ENCODE data around the gene DNER. TPM values are rescaled to one million over a fixed set of nuclear protein-coding genes. Genes with fewer than 3 reads are reported as not detected.

DNER gene
- total and polyA plus RNA-seq, 2 donors (not counting 1 experiment from before 2014, with no cell fraction given), result not detected

DNA sequence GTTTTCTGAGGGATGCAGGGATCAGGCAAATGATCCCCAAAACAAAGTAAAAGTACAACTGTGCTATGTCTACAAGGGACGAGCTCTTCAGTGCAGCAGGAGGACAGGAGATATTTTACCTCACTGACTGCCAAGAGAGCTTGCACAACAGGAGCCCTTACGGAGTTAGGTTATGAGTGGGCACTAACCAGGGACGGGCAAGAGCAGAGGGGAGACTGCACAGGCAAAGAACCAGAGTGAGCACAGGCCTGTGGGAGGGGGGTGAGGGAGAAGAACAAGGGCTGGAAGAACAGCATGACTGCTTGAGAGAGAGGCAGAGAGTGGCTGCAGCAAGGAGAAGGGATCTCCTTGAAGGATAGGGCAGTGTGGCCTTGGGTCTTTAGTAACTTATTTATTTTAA, 342.1 kb downstream of the DNER start:
- Histone ChIP-seq H3K9me3 (ENCODE audit: control extremely low read depth in 1 of 3, control insufficient read depth in 2 of 3, insufficient read depth in 1 of 3, low read length in 2 of 3) (peaks cover 0 to 3% (median 0%) of the 10 kb centered on the region in 3 donors), H3K79me2 (ENCODE audit: control insufficient read depth, insufficient read depth, low read length) (no peaks in the 10 kb centered on the region), H3K36me3 (replicated peaks in 1 of 2; ENCODE audit: control extremely low read depth in 1 of 2, control insufficient read depth in 1 of 2, extremely low read depth in 1 of 2, insufficient read depth in 2 of 2, low read length in 1 of 2) (no peaks in the 10 kb centered on the region), H3K4me1 (ENCODE audit: control insufficient read depth in 2 of 2, insufficient read depth in 2 of 2, low read length in 2 of 2) (no peaks in the 10 kb centered on the region), H2AFZ (ENCODE audit: insufficient read depth, low read depth, low read length, poor library complexity, severe bottlenecking) (no peak overlapping the region), H3K27me3 (replicated peaks in 1 of 4; ENCODE audit: control extremely low read depth in 1 of 4, control insufficient read depth in 3 of 4, insufficient read depth in 4 of 4, low read length in 3 of 4) (no peaks in the 10 kb centered on the region), H3K4me3 (ENCODE audit: control extremely low read depth in 1 of 5, extremely low read depth in 1 of 5, insufficient read depth in 1 of 5, low read depth in 2 of 5, low read length in 4 of 5) (no peak overlapping the region), H3K27ac (ENCODE audit: low read length in 2 of 2) (no peak overlapping the region), H4K20me1 (ENCODE audit: control insufficient read depth, insufficient read depth, low read length, poor library complexity, severe bottlenecking) (no peaks in the 10 kb centered on the region), H3K9ac (ENCODE audit: low read length) (no peak overlapping the region), H3K4me2 (replicated peaks; ENCODE audit: low read depth, low read length, poor library complexity, severe bottlenecking) (no peak overlapping the region)
- no peaks in the 10 kb centered on the region for H3K9me3 Mint-ChIP-seq (ENCODE audit: insufficient read depth)
- H3K4me1 Mint-ChIP-seq, result no peaks in the 10 kb centered on the region
- ATAC-seq (ENCODE audit: low read depth) (no peak), DNase-seq (no peak)
- ChIA-PET POLR2A (no interaction called here), CTCF (no interaction called here)
- no peak for TF ChIP-seq EZH2 (IDR thresholded peaks at IDR 0.05; ENCODE audit: borderline replicate concordance, insufficient read depth, low read depth, low read length, poor library complexity, severe bottlenecking)
- TF ChIP-seq, protein P1, sequence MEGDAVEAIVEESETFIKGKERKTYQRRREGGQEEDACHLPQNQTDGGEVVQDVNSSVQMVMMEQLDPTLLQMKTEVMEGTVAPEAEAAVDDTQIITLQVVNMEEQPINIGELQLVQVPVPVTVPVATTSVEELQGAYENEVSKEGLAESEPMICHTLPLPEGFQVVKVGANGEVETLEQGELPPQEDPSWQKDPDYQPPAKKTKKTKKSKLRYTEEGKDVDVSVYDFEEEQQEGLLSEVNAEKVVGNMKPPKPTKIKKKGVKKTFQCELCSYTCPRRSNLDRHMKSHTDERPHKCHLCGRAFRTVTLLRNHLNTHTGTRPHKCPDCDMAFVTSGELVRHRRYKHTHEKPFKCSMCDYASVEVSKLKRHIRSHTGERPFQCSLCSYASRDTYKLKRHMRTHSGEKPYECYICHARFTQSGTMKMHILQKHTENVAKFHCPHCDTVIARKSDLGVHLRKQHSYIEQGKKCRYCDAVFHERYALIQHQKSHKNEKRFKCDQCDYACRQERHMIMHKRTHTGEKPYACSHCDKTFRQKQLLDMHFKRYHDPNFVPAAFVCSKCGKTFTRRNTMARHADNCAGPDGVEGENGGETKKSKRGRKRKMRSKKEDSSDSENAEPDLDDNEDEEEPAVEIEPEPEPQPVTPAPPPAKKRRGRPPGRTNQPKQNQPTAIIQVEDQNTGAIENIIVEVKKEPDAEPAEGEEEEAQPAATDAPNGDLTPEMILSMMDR (IDR thresholded peaks at IDR 0.05), result no peak
- 89% methylated on average over 2 of the region's 3 CpGs for WGBS (ENCODE audit: insufficient coverage)
- H3K27ac Mint-ChIP-seq, result no peak overlapping the region
- H3K27me3 Mint-ChIP-seq, result no peaks in the 10 kb centered on the region
- intact Hi-C loops (cut with micrococcal nuclease), result no loop called here
- H3K4me3 Mint-ChIP-seq, result no peak overlapping the region

DNA sequence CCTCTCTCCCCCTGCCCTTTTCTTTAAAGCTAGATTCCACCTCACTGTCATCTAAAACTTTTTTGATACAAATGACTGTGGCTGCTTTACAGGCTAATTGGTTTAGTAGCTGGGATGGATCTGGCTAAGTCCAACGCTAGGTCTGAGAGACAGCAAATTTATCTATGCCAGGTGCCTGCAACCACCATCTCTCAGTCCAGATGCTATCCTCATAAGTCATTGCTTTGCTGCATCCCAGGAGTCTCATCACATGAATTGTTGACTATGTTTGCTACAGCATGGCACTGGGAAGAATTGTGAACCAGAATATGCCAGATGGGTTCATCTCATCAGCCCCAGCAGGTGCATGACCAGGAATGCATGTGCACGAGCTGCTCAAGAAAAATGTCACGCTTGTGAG, 343.3 kb downstream of the DNER start:
- Histone ChIP-seq H3K9me3 (ENCODE audit: control extremely low read depth in 1 of 3, control insufficient read depth in 2 of 3, insufficient read depth in 1 of 3, low read length in 2 of 3) (peaks cover 0 to 8% (median 1%) of the 10 kb centered on the region in 3 donors), H3K27me3 (replicated peaks in 1 of 4; ENCODE audit: control extremely low read depth in 1 of 4, control insufficient read depth in 3 of 4, insufficient read depth in 4 of 4, low read length in 3 of 4) (no peaks in the 10 kb centered on the region), H3K4me1 (ENCODE audit: control insufficient read depth in 2 of 2, insufficient read depth in 2 of 2, low read length in 2 of 2) (no peaks in the 10 kb centered on the region), H3K4me3 (ENCODE audit: control extremely low read depth in 1 of 5, extremely low read depth in 1 of 5, insufficient read depth in 1 of 5, low read depth in 2 of 5, low read length in 4 of 5) (no peak overlapping the region), H3K9ac (ENCODE audit: low read length) (no peak overlapping the region), H3K79me2 (ENCODE audit: control insufficient read depth, insufficient read depth, low read length) (no peaks in the 10 kb centered on the region), H2AFZ (ENCODE audit: insufficient read depth, low read depth, low read length, poor library complexity, severe bottlenecking) (no peak overlapping the region), H3K27ac (ENCODE audit: low read length in 2 of 2) (no peak overlapping the region), H4K20me1 (ENCODE audit: control insufficient read depth, insufficient read depth, low read length, poor library complexity, severe bottlenecking) (no peaks in the 10 kb centered on the region), H3K36me3 (replicated peaks in 1 of 2; ENCODE audit: control extremely low read depth in 1 of 2, control insufficient read depth in 1 of 2, extremely low read depth in 1 of 2, insufficient read depth in 2 of 2, low read length in 1 of 2) (no peaks in the 10 kb centered on the region), H3K4me2 (replicated peaks; ENCODE audit: low read depth, low read length, poor library complexity, severe bottlenecking) (no peak overlapping the region)
- ChIA-PET CTCF (no interaction called here), POLR2A (no interaction called here)
- Mint-ChIP-seq H3K27me3 (no peaks in the 10 kb centered on the region), H3K9me3 (ENCODE audit: insufficient read depth) (no peaks in the 10 kb centered on the region), H3K27ac (no peak overlapping the region), H3K4me3 (no peak overlapping the region), H3K4me1 (no peaks in the 10 kb centered on the region)
- no peak for TF ChIP-seq EZH2 (IDR thresholded peaks at IDR 0.05; ENCODE audit: borderline replicate concordance, insufficient read depth, low read depth, low read length, poor library complexity, severe bottlenecking)
- TF ChIP-seq, protein P1 (IDR thresholded peaks at IDR 0.05), result no peak
- ATAC-seq (ENCODE audit: low read depth) (no peak), DNase-seq (no peak)
- WGBS (ENCODE audit: insufficient coverage), result 80% methylated on average over 1 of the region's 3 CpGs
- intact Hi-C loops (cut with micrococcal nuclease), result no loop called here
